Esophagus squamous epithelium (tissue), 4 donors: ENCODE measurements around the gene PCDHGC4.

Experiments
- POLR2A ChIP-seq, 4 donors: fragments of 450-650 bp; IDR thresholded peaks; one replicate each; pipeline ENCODE4 v1.6.1; 2017; ENCODE audit warnings: antibody characterized with exemption in 4 of 4, mild to moderate bottlenecking in 4 of 4, moderate library complexity in 3 of 4
- TF ChIP-seq, protein P1 (sequence below), 6 experiments: fragments of 450-650 bp in 4 of 6; fragments of 200-600 bp in 2 of 6; sonication (generic) in 2 of 6; IDR thresholded peaks; one replicate each; pipeline ENCODE4 v1.5.1; 2016 to 2019; ENCODE audit warnings: antibody characterized with exemption in 6 of 6, mild to moderate bottlenecking in 4 of 6, moderate library complexity in 4 of 6

DNA sequence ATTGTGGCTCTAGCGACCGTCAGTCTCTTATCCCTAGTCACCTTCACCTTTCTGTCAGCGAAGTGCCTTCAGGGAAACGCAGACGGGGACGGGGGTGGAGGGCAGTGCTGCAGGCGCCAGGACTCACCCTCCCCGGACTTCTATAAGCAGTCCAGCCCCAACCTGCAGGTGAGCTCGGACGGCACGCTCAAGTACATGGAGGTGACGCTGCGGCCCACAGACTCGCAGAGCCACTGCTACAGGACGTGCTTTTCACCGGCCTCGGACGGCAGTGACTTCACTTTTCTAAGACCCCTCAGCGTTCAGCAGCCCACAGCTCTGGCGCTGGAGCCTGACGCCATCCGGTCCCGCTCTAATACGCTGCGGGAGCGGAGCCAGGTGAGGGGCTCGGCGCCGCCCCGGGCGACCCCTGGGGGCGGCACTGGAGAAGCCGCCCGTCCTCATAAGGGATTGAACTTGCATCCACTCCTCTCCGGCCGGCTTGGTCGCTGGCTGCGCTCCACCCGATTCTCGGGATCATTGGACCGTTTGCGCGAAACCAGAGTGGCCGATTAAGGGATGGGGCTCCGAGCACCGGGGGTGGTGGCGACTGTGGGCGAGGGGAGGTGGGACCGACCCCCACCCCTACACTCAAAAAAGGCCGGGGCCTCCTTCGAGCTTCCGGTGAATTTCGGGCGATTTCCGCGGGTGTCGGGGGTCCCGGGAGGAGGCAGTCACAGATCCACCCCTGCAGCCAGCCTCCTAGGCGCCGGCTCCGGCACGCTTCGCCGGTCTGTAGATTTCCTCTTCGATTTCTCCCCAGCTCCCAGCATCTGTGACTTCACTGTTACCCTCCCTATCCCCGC lies 6.7 kb downstream of the PCDHGC4 start:
- TF ChIP-seq, protein P1, sequence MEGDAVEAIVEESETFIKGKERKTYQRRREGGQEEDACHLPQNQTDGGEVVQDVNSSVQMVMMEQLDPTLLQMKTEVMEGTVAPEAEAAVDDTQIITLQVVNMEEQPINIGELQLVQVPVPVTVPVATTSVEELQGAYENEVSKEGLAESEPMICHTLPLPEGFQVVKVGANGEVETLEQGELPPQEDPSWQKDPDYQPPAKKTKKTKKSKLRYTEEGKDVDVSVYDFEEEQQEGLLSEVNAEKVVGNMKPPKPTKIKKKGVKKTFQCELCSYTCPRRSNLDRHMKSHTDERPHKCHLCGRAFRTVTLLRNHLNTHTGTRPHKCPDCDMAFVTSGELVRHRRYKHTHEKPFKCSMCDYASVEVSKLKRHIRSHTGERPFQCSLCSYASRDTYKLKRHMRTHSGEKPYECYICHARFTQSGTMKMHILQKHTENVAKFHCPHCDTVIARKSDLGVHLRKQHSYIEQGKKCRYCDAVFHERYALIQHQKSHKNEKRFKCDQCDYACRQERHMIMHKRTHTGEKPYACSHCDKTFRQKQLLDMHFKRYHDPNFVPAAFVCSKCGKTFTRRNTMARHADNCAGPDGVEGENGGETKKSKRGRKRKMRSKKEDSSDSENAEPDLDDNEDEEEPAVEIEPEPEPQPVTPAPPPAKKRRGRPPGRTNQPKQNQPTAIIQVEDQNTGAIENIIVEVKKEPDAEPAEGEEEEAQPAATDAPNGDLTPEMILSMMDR (IDR thresholded peaks at IDR 0.05), result no peak
- no peak for TF ChIP-seq POLR2A (IDR thresholded peaks at IDR 0.05)
